HG02759 (cell line): ENCODE data around the gene BEST4.
"Not testable (repeated sequence)": the region's sequence is repeated elsewhere in the genome, so short reads cannot be mapped to it uniquely, and the experiment has no call there.

ENCODE experiments used
- ATAC-seq: cut with Tn5 transposase; IDR thresholded peaks from one replicate; pipeline ENCODE4 v1.9.1; 2021; ENCODE audit warnings: mild to moderate bottlenecking, moderate library complexity; ENCODE audit not compliant: unreplicated experiment

BEST4 gene

GRCh38 chr1:44788120-44788860 lies at the start of gene BEST4:
Gene BEST4, minus strand, starts transcription at chr1:44788170. Its CDS starts 465 bp downstream, at chr1:44787705.
- no peak for ATAC-seq

DNA sequence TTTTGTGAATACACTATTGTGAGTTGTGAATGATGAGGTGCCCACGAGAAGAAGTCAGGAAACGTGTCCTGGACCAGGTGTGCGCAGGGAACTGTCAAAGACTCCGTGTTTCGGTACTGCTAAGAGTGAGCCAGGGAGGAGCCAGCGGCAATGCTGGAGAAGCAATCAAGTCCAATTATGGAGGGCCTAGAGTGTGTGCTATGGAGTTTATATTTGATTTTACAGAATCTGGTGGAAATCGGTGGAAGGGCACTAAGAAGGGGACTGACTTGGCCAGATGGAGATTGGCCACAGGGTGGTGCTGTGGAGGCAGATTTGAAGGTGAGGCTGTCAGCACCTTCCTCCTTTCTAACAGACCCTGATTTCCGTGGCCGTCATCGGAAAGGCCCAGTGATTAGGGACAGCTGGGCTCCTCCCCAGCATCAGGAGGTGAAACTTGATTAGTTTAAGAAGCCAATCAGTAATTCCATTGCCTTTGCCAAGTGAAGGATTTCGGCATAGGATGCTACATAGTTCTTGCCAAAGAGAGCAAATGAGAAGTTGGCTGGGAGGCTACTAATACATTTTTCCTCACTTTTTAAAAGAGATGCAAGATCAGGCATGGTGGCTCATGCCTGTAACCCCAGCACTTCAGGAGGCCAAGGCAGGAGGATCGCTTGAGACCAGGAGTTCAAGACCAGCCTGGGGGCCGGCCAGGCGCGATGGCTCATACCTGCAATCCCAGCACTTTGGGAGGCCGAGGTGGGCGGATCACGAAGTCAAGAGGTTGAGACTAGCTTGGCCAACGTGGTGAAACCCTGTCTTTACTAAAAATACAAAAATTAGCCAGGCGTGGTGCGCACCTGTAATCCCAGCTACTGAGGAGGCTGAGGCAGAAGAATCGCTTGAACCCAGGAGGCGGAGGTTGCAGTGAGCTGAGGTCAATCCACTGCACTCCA lies 48.0 kb upstream of the BEST4 start:
- peak; percentile 60 for ATAC-seq

DNA sequence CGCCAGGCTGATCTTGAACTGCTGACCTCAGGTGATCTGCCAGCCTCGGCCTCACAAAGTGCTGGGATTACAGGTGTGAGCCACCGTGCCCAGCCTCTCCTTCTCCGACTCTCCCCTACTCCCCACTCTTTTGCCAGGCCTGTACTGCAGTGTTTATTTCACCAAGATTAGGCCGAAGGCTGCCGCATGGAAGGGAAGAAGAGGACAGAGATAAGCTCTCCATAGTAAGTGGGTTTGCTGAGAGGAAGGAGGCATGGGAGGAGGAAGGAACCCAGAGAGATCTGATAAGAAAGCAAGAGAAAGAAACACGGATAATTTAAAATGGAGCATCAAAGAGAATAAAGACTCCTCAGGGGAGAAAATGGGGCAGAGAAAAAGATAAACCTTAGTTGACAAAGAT lies 46.4 kb upstream of the BEST4 start:
- no peak for ATAC-seq

- no peak for ATAC-seq
Measured at GRCh38 chr1:44832056-44832705, 44.2 kb upstream of the BEST4 start.

DNA sequence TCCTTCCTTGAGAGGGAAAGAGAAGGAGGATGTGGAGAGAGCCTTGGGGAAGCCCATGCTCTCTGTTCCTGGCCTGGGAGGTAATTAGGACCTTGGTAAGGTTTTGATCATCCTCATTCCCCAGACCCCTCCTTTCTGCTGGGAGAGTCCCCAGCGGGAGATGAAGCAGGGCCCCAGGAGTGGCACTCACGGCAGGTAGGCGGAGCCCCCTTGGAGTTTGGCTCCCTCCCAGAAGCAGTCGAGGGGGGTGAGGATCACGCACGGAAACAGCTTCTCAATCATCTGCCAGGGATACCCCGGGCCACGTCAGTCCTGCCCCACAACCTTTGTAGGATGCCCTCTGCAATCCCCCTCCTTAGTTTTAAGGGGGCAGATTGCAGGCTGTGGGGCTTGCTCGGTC lies 43.5 kb upstream of the BEST4 start:
- no peak for ATAC-seq

DNA sequence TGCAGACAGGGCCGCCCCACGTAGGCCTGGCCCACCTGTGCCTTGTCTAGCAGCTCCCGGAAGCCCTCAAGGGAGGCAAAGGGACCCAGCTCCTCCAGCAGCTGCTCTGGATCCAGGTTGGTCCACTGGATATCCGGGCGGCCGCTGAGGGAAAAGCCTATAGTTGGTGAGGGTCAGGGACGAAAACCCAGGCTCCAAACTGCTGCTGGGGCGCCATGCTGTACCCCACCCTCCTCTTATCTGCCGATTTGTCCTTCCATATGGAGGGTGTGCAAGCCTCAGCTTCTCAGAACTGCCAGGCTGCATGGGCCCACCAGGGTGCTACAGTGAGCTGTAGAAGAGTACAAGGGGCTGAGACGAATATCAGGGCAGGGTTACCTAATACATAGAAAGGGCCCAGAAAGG lies 42.9 kb upstream of the BEST4 start:
- no peak for ATAC-seq

GRCh38 chr1:44829506-44830384 lies 41.8 kb upstream of the BEST4 start:
- ATAC-seq = no peak

- ATAC-seq = no peak
Measured at GRCh38 chr1:44828841-44829440, 41.0 kb upstream of the BEST4 start.

GRCh38 chr1:44828003-44828651 lies 40.2 kb upstream of the BEST4 start:
- no peak for ATAC-seq

DNA sequence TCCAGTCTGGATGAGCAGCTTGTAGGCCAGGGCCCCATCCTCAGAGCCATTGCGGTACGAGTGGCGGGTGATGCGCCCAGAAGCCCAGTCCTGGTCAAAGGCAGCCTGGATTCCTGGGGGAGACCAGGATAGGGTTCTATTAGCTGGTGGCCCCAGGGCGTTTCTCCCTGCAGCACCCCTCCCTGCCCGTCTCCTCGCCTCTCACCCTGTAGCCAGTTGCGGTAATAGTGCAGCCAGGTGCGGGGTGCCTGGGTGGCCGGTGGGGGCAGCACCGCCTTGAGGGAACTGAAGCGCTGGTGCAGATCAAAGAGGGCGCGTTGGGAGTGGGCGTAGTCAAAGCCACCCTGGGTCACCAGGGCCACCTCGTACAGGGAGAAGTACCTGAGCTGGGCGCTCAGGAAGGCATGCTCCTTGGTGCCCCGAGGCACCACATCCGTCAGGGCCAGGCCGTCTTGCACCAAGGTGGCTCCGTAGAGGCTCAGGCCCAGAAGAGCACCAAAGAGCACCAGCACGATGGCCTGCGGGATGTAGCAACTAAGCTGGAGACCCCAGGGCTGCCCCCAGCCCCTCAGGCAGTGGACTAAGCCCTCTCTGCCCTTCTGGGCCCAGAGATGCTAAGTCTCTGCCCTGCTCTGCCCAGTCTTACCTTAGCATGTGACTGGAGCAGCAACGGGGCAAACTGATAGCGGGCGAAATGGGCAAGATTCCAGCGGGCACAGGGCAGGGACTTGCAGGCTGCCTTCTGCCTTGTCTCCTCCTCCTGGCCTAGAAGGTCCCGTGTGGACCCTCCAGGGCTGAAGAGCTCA lies 39.4 kb upstream of the BEST4 start:
- ATAC-seq = no peak

- no peak for ATAC-seq
Measured at GRCh38 chr1:44826375-44827196, 38.6 kb upstream of the BEST4 start.

DNA sequence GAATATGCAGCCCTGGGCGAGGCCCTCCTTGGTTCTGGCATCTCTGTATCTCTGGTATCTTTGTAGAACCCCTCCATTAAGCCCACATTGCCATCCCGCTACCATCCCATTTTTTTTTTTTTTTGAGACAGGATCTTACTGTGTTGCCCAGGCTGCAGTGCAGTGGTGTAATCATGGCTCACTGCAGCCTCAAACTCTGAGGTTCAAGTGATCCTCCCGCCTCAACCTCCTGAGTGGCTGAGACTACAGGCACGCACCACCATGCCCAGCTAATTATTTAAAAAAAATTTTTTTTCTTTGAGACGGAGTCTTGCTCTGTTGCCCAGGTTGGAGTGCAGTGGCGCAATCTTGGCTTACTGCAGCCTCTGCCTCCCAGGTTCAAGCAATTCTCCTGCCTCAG lies 36.4 kb upstream of the BEST4 start:
- ATAC-seq = not testable (repeated sequence)

- ATAC-seq = no peak
Measured at GRCh38 chr1:44822981-44823451, 35.0 kb upstream of the BEST4 start.

- no peak for ATAC-seq
Measured at GRCh38 chr1:44822131-44822701, 34.2 kb upstream of the BEST4 start.

- no peak for ATAC-seq
Measured at GRCh38 chr1:44821240-44821715, 33.3 kb upstream of the BEST4 start.

DNA sequence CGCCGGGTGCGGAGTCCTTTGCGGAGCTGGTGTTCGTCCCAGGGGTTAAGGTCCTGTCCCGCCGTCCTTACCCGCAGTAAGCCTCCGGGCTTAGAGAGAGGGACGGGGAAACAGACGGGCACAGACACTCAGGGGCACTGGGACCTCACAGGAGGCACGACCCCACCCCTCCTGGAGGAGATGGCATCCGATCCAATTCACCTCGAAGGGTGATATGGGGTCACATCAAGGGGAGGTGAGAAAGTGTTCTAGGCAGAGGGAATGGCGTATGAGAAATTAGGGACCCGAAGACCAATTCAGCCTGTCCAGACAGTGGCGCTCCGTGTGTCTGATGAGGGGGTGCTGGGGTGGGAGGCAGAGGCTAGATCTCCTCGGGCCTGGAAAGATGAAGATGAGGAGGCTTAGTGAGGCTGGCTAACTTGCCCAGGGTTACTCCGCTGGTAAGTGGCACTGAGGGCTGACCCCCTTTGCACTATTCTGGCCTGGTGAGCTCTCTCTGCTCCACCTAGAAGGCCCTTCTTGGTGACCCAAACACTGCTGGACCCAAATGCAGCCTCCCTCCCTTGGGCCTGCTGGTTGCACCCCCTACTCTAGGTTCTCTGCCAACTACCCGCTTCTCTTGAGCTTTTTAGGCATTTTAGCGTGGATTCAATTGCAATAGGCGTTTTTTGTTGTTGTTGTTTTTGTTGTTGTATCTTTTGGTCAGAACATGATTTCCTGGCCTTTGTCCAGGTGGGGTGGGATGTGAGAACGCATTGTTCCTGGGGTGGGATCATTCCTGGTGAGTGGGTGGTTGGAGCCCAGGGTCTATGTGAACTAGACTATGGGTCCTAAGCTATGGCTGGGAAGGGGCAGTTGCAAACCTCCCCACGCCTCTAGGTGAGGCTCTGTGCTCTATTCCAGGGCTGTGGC lies 32.6 kb upstream of the BEST4 start:
- ATAC-seq = no peak
